ENCODE results near the gene PRDM16. TPM values are rescaled to one million over a fixed set of nuclear protein-coding genes. Genes with fewer than 3 reads are reported as not detected.
A peak's percentile ranks its signal among the peaks of the same experiment; 100 is the strongest.

PRDM16 gene
- total RNA-seq, 4 donors from 2014 or later: 5.4 to 13.2 (median 7.7) TPM

DNA sequence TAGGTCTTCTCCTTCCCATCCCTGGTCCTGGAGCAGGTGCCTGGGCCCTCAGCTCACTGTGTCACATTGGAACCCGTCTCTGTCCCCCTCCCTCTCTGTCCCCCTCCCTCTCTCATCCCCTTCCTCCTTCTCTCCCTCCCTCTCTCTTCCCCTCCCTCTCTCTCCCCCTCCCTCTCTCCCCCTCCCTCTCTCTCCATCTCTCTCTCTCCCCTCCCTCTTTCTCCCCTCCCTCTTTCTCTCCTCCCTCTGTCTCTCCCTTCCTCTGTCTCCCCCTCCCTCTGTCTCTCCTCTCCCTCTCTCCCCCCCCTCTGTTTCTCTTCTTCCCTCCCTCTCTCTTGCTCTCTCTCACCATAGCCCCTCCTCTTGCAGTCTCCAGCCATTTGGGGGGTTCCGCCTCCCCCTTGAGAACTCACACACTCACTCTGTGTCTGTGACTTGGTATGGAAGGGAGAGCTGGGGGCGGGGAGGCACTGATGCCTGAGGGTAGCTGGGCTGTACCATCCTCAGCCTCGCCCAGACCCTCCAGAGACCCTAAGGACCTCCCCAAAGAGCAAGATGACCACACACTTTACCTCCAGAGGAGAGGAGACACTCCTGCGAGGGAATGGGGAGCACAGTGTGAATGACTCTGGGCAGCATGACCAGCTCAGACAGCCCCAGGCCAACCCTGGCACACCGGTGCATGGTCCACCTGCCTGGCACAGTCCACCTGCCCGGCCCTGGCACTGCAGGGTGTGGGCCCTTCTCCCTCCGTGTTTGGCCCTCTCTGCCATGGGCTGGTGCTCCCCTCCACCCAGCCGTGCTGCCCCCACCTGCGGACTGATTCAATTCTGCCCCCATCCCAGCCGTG lies 282.7 kb downstream of the PRDM16 start:
- H3K27ac ChIP-seq: peak overlapping the region; percentile 9 to 93 (median 59)
- no peaks in the 10 kb centered on the region for H3K9me3 ChIP-seq
- TF ChIP-seq CTCF (IDR thresholded peaks at IDR 0.05) (no peak), POLR2A (IDR thresholded peaks at IDR 0.05) (no peak)
- H3K36me3 ChIP-seq: no peaks in the 10 kb centered on the region
- H3K4me3 ChIP-seq: no peak overlapping the region
- peaks cover 0 to 34% (median 0%) of the 10 kb centered on the region in 4 donors for H3K4me1 ChIP-seq
- no peak for DNase-seq
- no peaks in the 10 kb centered on the region for H3K27me3 ChIP-seq

DNA sequence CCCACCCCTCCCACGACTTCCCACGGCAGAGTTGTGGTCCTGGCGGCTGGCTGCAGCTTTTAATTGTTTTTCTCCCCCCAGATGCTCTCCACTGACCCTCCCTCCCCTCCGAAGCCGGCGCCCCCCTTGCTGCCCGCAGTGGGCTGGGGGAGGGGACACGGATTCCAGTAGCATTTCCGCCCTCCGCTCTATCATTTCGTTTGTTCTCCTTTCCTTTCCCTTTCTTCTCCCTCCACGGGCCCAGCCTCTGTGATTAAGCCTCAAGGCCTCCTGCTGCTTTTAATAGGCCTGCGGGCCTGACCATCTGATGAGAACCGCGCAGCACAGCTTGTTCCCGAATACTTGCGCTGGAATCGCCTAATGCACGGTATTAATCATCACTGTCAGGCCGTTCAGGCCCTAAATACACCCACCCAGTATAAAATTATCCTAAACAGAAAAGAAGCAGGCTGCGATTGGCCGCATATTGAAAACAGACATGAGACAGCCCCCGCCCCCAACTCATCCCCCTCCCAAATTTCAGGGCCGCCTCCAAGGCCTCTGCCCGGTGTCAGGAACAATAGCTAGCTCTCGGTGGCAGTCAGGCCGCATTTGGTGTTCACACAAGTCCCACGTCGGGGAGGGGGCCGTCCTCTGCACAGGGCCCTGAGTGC lies 283.4 kb downstream of the PRDM16 start:
- no peak for TF ChIP-seq CTCF (IDR thresholded peaks at IDR 0.05)
- TF ChIP-seq POLR2A (IDR thresholded peaks at IDR 0.05): no peak
- Histone ChIP-seq H3K36me3 (no peaks in the 10 kb centered on the region), H3K27ac (peak overlapping the region; percentile 9 to 93 (median 59)), H3K9me3 (no peaks in the 10 kb centered on the region), H3K4me3 (no peak overlapping the region), H3K4me1 (peaks cover 0 to 34% (median 0%) of the 10 kb centered on the region in 4 donors), H3K27me3 (no peaks in the 10 kb centered on the region)
- DNase-seq: no peak

- no peak for TF ChIP-seq POLR2A (IDR thresholded peaks at IDR 0.05)
- TF ChIP-seq CTCF (IDR thresholded peaks at IDR 0.05): no peak
- H3K9me3 ChIP-seq: no peaks in the 10 kb centered on the region
- H3K4me3 ChIP-seq: no peak overlapping the region
- H3K27ac ChIP-seq: peak overlapping the region in 2 of 4 donors; percentile 74 to 93
- no peak for DNase-seq
- no peaks in the 10 kb centered on the region for H3K27me3 ChIP-seq
- H3K4me1 ChIP-seq: peaks cover 0 to 34% (median 0%) of the 10 kb centered on the region in 4 donors
- no peaks in the 10 kb centered on the region for H3K36me3 ChIP-seq
These were observed 283.9 kb downstream of the PRDM16 start for GRCh38 chr1:3352952-3353331.

GRCh38 chr1:3353876-3354275 lies 284.9 kb downstream of the PRDM16 start:
- H3K4me1 ChIP-seq: peaks cover 0 to 34% (median 0%) of the 10 kb centered on the region in 4 donors
- DNase-seq: no peak
- TF ChIP-seq CTCF (IDR thresholded peaks at IDR 0.05) (no peak), POLR2A (IDR thresholded peaks at IDR 0.05) (no peak)
- no peaks in the 10 kb centered on the region for H3K36me3 ChIP-seq
- no peaks in the 10 kb centered on the region for H3K9me3 ChIP-seq
- no peaks in the 10 kb centered on the region for H3K27me3 ChIP-seq
- no peak overlapping the region for H3K4me3 ChIP-seq
- H3K27ac ChIP-seq: peak overlapping the region in 1 of 4 donors; percentile 93

DNA sequence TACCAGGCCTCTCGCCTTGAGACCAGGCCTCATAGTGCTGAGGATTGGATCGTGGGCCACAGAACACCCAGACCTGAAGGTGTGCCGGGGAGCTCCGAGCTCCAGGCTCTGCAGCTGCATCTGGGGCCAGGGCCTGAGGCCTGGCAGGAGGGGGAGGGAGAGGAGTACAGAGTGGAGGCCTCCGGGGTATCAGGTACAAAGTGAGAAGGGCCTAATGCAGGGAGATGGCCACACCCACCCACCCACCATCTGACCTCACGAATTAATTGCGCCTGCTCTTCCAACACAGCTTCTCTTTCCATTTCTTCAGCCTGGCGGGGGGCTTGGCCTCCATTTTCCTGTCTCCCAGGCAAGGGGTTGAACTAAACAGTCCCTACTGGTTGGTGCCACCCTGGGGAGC lies 286.1 kb downstream of the PRDM16 start:
- no peaks in the 10 kb centered on the region for H3K9me3 ChIP-seq
- DNase-seq: no peak
- H3K4me3 ChIP-seq: no peak overlapping the region
- H3K27ac ChIP-seq: no peak overlapping the region
- H3K4me1 ChIP-seq: peaks cover 0 to 30% (median 0%) of the 10 kb centered on the region in 4 donors
- H3K27me3 ChIP-seq: no peaks in the 10 kb centered on the region
- no peaks in the 10 kb centered on the region for H3K36me3 ChIP-seq
- TF ChIP-seq POLR2A (IDR thresholded peaks at IDR 0.05) (no peak), CTCF (IDR thresholded peaks at IDR 0.05) (no peak)
